Liver (tissue), 3 donors: Measurements from ENCODE around the gene ANKRD29.

ENCODE experiments used
- HNF4G ChIP-seq: IDR thresholded peaks from 2 replicates; pipeline ENCODE4 v1.6.1; 2016; ENCODE audit warnings: antibody characterized with exemption
- JUND ChIP-seq, 2 donors: IDR thresholded peaks; 2 replicates each; pipeline ENCODE4 v1.6.1; 2016; ENCODE audit warnings: antibody characterized with exemption in 2 of 2
- RAD21 ChIP-seq, 2 donors: IDR thresholded peaks; 2 replicates each; pipeline ENCODE4 v1.6.1; 2016; ENCODE audit warnings: antibody characterized with exemption in 2 of 2, mild to moderate bottlenecking in 2 of 2
- YY1 ChIP-seq: IDR thresholded peaks from 2 replicates; pipeline ENCODE4 v1.6.1; 2016; ENCODE audit warnings: antibody characterized with exemption, mild to moderate bottlenecking
- TF ChIP-seq, protein P1 (sequence below): fragments of 150-350 bp; IDR thresholded peaks from 2 replicates; pipeline ENCODE4 v1.5.1; 2017; ENCODE audit warnings: improper control_type of control experiment, low read depth, low read length; ENCODE audit not compliant: missing input control
- TF ChIP-seq, protein P2 (sequence below): IDR thresholded peaks from 2 replicates; pipeline ENCODE4 v1.6.1; 2016; ENCODE audit warnings: antibody characterized with exemption
- TF ChIP-seq, protein P3 (sequence below): IDR thresholded peaks from 2 replicates; pipeline ENCODE4 v1.6.1; 2016; ENCODE audit warnings: antibody characterized with exemption
- donor health status: healthy.
- donor health status: healthy.

DNA sequence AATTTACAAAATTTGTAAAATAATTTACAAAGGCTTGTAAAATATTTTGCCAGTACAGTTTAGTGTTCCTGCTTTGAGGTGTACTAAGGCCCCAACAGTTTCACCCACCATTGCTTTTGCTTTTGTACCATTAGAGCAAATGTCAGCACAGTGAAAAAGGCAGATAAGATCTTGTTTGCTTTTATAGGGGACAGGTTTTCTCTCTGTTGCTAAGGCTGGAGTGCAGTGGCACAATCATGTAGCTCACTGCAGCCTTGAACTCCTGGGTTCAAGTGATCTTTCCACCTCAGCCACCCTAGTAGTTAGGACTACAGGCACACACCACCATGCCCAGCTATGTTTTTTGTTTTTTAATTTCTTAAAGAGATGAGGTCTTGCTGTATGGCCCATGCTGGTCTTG is 56.8 kb downstream of the ANKRD29 start:
- TF ChIP-seq, protein P1, sequence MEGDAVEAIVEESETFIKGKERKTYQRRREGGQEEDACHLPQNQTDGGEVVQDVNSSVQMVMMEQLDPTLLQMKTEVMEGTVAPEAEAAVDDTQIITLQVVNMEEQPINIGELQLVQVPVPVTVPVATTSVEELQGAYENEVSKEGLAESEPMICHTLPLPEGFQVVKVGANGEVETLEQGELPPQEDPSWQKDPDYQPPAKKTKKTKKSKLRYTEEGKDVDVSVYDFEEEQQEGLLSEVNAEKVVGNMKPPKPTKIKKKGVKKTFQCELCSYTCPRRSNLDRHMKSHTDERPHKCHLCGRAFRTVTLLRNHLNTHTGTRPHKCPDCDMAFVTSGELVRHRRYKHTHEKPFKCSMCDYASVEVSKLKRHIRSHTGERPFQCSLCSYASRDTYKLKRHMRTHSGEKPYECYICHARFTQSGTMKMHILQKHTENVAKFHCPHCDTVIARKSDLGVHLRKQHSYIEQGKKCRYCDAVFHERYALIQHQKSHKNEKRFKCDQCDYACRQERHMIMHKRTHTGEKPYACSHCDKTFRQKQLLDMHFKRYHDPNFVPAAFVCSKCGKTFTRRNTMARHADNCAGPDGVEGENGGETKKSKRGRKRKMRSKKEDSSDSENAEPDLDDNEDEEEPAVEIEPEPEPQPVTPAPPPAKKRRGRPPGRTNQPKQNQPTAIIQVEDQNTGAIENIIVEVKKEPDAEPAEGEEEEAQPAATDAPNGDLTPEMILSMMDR = no peak
- TF ChIP-seq YY1 (no peak), RAD21 (IDR thresholded peaks at IDR 0.05) (no peak), JUND (IDR thresholded peaks at IDR 0.05) (no peak), HNF4G (no peak)
- TF ChIP-seq, protein P2, sequence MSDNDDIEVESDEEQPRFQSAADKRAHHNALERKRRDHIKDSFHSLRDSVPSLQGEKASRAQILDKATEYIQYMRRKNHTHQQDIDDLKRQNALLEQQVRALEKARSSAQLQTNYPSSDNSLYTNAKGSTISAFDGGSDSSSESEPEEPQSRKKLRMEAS = no peak
- TF ChIP-seq, protein P3, sequence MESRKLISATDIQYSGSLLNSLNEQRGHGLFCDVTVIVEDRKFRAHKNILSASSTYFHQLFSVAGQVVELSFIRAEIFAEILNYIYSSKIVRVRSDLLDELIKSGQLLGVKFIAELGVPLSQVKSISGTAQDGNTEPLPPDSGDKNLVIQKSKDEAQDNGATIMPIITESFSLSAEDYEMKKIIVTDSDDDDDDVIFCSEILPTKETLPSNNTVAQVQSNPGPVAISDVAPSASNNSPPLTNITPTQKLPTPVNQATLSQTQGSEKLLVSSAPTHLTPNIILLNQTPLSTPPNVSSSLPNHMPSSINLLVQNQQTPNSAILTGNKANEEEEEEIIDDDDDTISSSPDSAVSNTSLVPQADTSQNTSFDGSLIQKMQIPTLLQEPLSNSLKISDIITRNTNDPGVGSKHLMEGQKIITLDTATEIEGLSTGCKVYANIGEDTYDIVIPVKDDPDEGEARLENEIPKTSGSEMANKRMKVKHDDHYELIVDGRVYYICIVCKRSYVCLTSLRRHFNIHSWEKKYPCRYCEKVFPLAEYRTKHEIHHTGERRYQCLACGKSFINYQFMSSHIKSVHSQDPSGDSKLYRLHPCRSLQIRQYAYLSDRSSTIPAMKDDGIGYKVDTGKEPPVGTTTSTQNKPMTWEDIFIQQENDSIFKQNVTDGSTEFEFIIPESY = no peak
